Stimulated activated CD4-positive, alpha-beta T cell treated with anti-CD3 and anti-CD28 coated beads, Interleukin-12 subunit alpha, Interleukin-12 subunit beta, amount 100 ng/mL, for 24 hours (primary cell): Measurements from ENCODE around the gene KCNIP4.

Experiments
- DNase-seq, 2 experiments: peaks; one replicate each; pipeline ENCODE4 v3.0.0-alpha.2; 2020; ENCODE audit warnings: low read depth in 2 of 2

The KCNIP4 gene

GRCh38 chr4:21571100-21571499 lies 377.5 kb downstream of the KCNIP4 start:
- DNase-seq, result no peak

- no peak for DNase-seq
Measured at GRCh38 chr4:21569638-21570037, 378.9 kb downstream of the KCNIP4 start.

- no peak for DNase-seq
Measured at GRCh38 chr4:21555083-21555482, 393.5 kb downstream of the KCNIP4 start.

- no peak for DNase-seq
Measured at GRCh38 chr4:21554500-21554899, 394.1 kb downstream of the KCNIP4 start.

- no peak for DNase-seq
Measured at GRCh38 chr4:21554066-21554465, 394.5 kb downstream of the KCNIP4 start.

GRCh38 chr4:21552455-21552854 lies 396.1 kb downstream of the KCNIP4 start:
- DNase-seq, result no peak

GRCh38 chr4:21544955-21545354 lies 403.6 kb downstream of the KCNIP4 start:
- no peak for DNase-seq

GRCh38 chr4:21544415-21544814 lies 404.2 kb downstream of the KCNIP4 start:
- DNase-seq, result no peak

- no peak for DNase-seq
Measured at GRCh38 chr4:21543514-21543913, 405.1 kb downstream of the KCNIP4 start.

- DNase-seq, result no peak
Measured at GRCh38 chr4:21535898-21536297, 412.7 kb downstream of the KCNIP4 start.

- DNase-seq, result no peak
Measured at GRCh38 chr4:21531048-21531447, 417.5 kb downstream of the KCNIP4 start.

GRCh38 chr4:21529214-21529613 lies 419.4 kb downstream of the KCNIP4 start:
- no peak for DNase-seq

GRCh38 chr4:21522296-21522695 lies 426.3 kb downstream of the KCNIP4 start:
- DNase-seq, result no peak

GRCh38 chr4:21517126-21517859 lies 431.3 kb downstream of the KCNIP4 start:
- no peak for DNase-seq

- DNase-seq, result no peak
Measured at GRCh38 chr4:21514022-21514694, 434.4 kb downstream of the KCNIP4 start.

GRCh38 chr4:21512353-21512752 lies 436.2 kb downstream of the KCNIP4 start:
- DNase-seq, result no peak

GRCh38 chr4:21507439-21507838 lies 441.1 kb downstream of the KCNIP4 start:
- DNase-seq, result no peak

GRCh38 chr4:21490682-21491081 lies 457.9 kb downstream of the KCNIP4 start:
- no peak for DNase-seq

GRCh38 chr4:21476757-21477156 lies 471.8 kb downstream of the KCNIP4 start:
- DNase-seq, result no peak

- DNase-seq, result no peak
Measured at GRCh38 chr4:21474195-21474594, 474.4 kb downstream of the KCNIP4 start.

- DNase-seq, result no peak
Measured at GRCh38 chr4:21470535-21470934, 478.0 kb downstream of the KCNIP4 start.

GRCh38 chr4:21469438-21470300 lies 478.9 kb downstream of the KCNIP4 start:
- no peak for DNase-seq

GRCh38 chr4:21467551-21467950 lies 481.0 kb downstream of the KCNIP4 start:
- DNase-seq, result no peak
